ENCODE measurements around the gene ZNF567.
A peak's percentile ranks its signal among the peaks of the same experiment; 100 is the strongest.

Gene ZNF567

GRCh38 chr19:36687214-36688056 lies at the start of gene ZNF567:
TSS of gene ZNF567 (plus strand) at chr19:36687612. CDS start at chr19:36694868, 7,256 bp downstream.
- peak; percentile 86 for DNase-seq (ENCODE audit: extremely low read depth, low read depth)
- TF ChIP-seq CTCF (IDR thresholded peaks at IDR 0.05; ENCODE audit: low read depth, low read length): no peak

DNA sequence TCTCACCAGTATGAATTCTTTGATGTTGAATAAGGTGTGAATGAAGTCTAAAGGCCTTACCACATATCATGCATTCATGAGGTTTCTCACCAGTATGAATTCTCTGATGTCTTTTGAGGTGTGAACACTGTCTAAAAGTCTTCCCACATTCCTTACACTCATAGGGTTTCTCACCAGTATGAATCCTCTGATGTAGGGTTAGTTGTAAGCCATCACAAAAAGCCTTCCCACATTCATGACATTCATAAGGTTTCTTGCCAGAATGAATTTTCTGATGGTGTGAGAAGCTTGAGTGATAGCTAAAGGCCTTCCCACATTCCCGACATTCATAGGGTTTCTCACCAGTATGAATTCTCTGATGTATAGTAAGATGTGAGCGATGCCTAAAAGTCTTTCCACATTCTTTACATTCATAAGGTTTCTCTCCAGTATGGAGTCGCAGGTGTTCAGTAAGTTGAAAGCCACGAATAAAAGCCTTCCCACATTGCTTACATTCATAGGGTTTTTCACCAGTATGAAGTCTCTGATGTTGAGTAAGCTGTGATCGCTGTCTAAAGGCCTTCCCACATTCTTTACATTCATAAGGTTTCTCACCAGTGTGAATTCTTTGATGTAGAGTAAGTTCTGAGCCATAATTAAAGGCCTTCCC lies 48.4 kb upstream of the ZNF567 start:
- no peak for TF ChIP-seq CTCF (IDR thresholded peaks at IDR 0.05; ENCODE audit: low read depth, low read length)
- DNase-seq (ENCODE audit: extremely low read depth, low read depth): no peak

DNA sequence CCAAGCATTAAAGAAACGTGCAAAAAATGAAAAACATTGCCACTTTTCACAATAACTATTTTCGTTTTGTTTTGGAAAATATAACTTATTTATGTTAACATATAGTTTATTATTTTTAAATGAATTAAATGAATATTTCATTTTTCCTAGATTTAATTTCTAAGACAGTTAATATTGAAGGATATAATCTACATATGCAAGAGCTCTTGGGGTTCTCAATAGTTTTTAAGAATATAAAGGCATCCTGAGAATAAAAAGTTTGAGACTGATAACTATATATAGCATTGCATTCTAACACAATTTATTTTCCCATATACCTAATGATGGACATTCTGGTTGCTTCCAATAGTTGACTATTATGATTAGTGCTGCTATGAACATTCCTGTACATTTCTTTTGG lies 40.7 kb upstream of the ZNF567 start:
- no peak for DNase-seq (ENCODE audit: extremely low read depth, low read depth)
- TF ChIP-seq CTCF (IDR thresholded peaks at IDR 0.05; ENCODE audit: low read depth, low read length): no peak

DNA sequence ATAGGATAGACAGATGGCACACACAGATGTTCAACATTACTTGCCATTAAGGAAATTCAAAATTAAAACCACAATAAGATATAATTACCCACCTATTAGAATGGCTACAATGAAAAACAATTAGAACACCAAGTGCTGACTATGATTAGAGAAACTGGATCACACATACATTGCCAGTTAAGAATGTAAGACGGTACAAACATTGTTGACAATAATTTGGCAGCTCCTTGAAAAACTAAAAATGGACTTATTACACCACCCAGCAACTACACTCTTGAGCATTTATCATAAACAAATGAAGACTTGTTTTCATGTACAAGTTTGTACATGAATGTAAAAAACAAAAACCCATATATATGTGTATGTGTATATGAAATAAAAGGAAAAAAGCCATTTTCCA lies 34.5 kb upstream of the ZNF567 start:
- TF ChIP-seq CTCF (IDR thresholded peaks at IDR 0.05; ENCODE audit: low read depth, low read length): no peak
- DNase-seq (ENCODE audit: extremely low read depth, low read depth): no peak

GRCh38 chr19:36665832-36666231 lies 21.6 kb upstream of the ZNF567 start:
- DNase-seq (ENCODE audit: extremely low read depth, low read depth): no peak
- TF ChIP-seq CTCF (IDR thresholded peaks at IDR 0.05; ENCODE audit: low read depth, low read length): no peak

- no peak for TF ChIP-seq CTCF (IDR thresholded peaks at IDR 0.05; ENCODE audit: low read depth, low read length)
- DNase-seq (ENCODE audit: extremely low read depth, low read depth): no peak
Measured at GRCh38 chr19:36668646-36669045, 18.8 kb upstream of the ZNF567 start.

- no peak for TF ChIP-seq CTCF (IDR thresholded peaks at IDR 0.05; ENCODE audit: low read depth, low read length)
Measured at GRCh38 chr19:36672368-36672767, 15.0 kb upstream of the ZNF567 start.

More at GRCh38 chr19:36672368-36672767, 15.0 kb upstream of the ZNF567 start:
- DNase-seq (ENCODE audit: extremely low read depth, low read depth): no peak
